ENCODE measurements around the gene UBE2D4. TPM values are rescaled to one million over a fixed set of nuclear protein-coding genes. Genes with fewer than 3 reads are reported as not detected.

UBE2D4 gene
- total RNA-seq, 4 donors from 2014 or later, result 12.9 to 18.2 (median 15.1) TPM

DNA sequence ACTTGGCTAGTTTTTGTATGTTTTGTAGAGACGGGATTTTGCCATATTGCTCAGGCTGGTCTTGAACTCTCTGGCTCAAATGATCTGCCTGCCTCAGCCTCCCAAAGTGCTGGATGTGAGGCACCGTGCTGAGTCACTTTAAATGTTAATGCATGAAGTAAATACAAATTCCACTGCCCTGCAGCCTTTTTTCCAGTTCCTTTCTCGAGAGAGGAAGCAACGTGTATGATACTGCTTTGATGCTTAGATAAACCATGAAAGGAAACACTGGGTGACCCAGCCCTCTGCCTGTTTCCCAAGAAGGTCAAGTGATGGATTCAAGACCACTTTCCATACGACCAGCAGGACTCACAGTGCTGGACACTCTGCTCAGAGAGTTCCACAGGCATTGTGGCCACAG is 45.6 kb upstream of the UBE2D4 start:
- H3K9me3 ChIP-seq, result no peaks in the 10 kb centered on the region
- peaks cover 0 to 86% (median 3%) of the 10 kb centered on the region in 3 donors for H3K36me3 ChIP-seq
- no peak for DNase-seq (ENCODE audit: low spot score in 2 of 2)
- peaks cover 0 to 17% (median 0%) of the 10 kb centered on the region in 4 donors for H3K4me1 ChIP-seq
- no peaks in the 10 kb centered on the region for H3K27me3 ChIP-seq
- 72 to 75% methylated on average over 5 of the region's 5 CpGs for WGBS, 2 donors
- TF ChIP-seq POLR2A (IDR thresholded peaks at IDR 0.05) (no peak), CTCF (IDR thresholded peaks at IDR 0.05) (no peak), EP300 (IDR thresholded peaks at IDR 0.05) (no peak)
- H3K27ac ChIP-seq, result no peak overlapping the region
- no peak overlapping the region for H3K4me3 ChIP-seq

GRCh38 chr7:43884209-43884608 is 42.0 kb upstream of the UBE2D4 start:
- Histone ChIP-seq H3K27ac (no peak overlapping the region), H3K27me3 (no peaks in the 10 kb centered on the region), H3K4me3 (no peak overlapping the region), H3K4me1 (peaks cover 0 to 18% (median 0%) of the 10 kb centered on the region in 4 donors), H3K36me3 (peaks cover 0 to 68% (median 3%) of the 10 kb centered on the region in 3 donors), H3K9me3 (no peaks in the 10 kb centered on the region)
- TF ChIP-seq POLR2A (IDR thresholded peaks at IDR 0.05), result no peak
- no peak for TF ChIP-seq CTCF (IDR thresholded peaks at IDR 0.05)
- TF ChIP-seq EP300 (IDR thresholded peaks at IDR 0.05), result no peak
- 95 to 97% methylated on average over 3 to 4 of the region's 4 CpGs for WGBS, 2 donors
- no peak for DNase-seq (ENCODE audit: low spot score in 2 of 2)

DNA sequence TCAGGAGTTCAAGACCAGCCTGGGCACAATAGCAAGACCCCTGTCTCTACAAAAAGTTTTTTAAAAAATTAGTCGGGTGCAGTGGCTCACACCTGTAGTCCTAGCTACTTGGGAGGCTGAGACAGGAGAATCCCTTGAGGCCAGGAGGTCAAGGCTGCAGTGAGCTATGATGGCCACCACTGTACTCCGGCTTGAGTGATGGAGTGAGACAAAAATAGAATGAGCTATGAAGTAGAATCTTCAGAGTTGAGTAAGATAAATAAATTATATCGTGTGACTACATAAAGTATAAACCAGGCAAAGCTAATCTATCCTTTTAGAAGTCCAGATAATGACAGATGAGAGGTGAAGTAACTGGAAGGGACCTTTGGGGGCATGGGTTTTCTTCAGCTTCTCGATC is 41.6 kb upstream of the UBE2D4 start:
- Histone ChIP-seq H3K36me3 (peaks cover 0 to 64% (median 3%) of the 10 kb centered on the region in 3 donors), H3K27ac (no peak overlapping the region), H3K4me1 (peaks cover 0 to 22% (median 0%) of the 10 kb centered on the region in 4 donors), H3K27me3 (no peaks in the 10 kb centered on the region), H3K9me3 (no peaks in the 10 kb centered on the region), H3K4me3 (no peak overlapping the region)
- no peak for DNase-seq (ENCODE audit: low spot score in 2 of 2)
- TF ChIP-seq EP300 (IDR thresholded peaks at IDR 0.05) (no peak), POLR2A (IDR thresholded peaks at IDR 0.05) (no peak), CTCF (IDR thresholded peaks at IDR 0.05) (no peak)
- 93% methylated on average over 4 of the region's 4 CpGs for WGBS, 2 donors

GRCh38 chr7:43888993-43889945 is 37.0 kb upstream of the UBE2D4 start:
- TF ChIP-seq CTCF (IDR thresholded peaks at IDR 0.05), result no peak
- no peak for TF ChIP-seq EP300 (IDR thresholded peaks at IDR 0.05)
- no peak for TF ChIP-seq POLR2A (IDR thresholded peaks at IDR 0.05)
- WGBS, 2 donors, result 80 to 82% methylated on average over 7 of the region's 7 CpGs

DNA sequence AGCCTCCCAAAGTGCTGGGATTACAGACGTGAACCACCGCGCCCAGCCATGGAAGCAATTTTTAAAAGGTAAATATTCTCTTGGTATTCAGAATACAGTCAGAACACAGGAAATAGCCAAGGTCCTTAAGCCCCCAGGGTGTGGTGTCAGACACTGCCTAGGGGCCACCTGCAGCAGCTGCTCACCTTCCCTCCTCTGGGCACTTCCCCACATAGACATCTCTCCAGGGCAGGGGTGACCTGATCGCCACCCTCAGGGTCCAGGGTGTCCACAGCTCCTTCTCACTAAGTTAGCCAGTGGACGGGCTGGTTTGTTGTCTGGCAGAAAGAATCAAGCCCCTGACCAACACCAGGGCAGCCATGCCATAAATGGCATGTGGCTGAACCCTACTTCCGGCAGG is 35.8 kb upstream of the UBE2D4 start:
- H3K27ac ChIP-seq, result no peak overlapping the region
- no peaks in the 10 kb centered on the region for H3K27me3 ChIP-seq
- peaks cover 0 to 25% (median 0%) of the 10 kb centered on the region in 3 donors for H3K36me3 ChIP-seq
- H3K4me3 ChIP-seq, result no peak overlapping the region
- peaks cover 0 to 31% (median 0%) of the 10 kb centered on the region in 4 donors for H3K4me1 ChIP-seq
- no peak for DNase-seq (ENCODE audit: low spot score in 2 of 2)
- TF ChIP-seq POLR2A (IDR thresholded peaks at IDR 0.05) (no peak), EP300 (IDR thresholded peaks at IDR 0.05) (no peak), CTCF (IDR thresholded peaks at IDR 0.05) (no peak)
- WGBS, 2 donors, result 95% methylated on average over 6 of the region's 6 CpGs
- no peaks in the 10 kb centered on the region for H3K9me3 ChIP-seq

More at GRCh38 chr7:43888993-43889945, 37.0 kb upstream of the UBE2D4 start:
- Histone ChIP-seq H3K4me1 (peaks cover 0 to 31% (median 0%) of the 10 kb centered on the region in 4 donors), H3K9me3 (no peaks in the 10 kb centered on the region), H3K4me3 (no peak overlapping the region), H3K36me3 (peaks cover 0 to 32% (median 0%) of the 10 kb centered on the region in 3 donors), H3K27ac (no peak overlapping the region), H3K27me3 (no peaks in the 10 kb centered on the region)
- no peak for DNase-seq (ENCODE audit: low spot score in 2 of 2)

Data from tibial nerve (tissue), 4 donors.